Testis (tissue), 2 donors: ENCODE measurements around the gene IKBIP.

Experiments used
- CTCF ChIP-seq, 3 experiments: fragments of 450-650 bp in 2 of 3; fragments of 200-600 bp in 1 of 3; sonication (generic) in 1 of 3; IDR thresholded peaks; one replicate each; pipeline ENCODE4 v1.5.1; 2016 to 2019; ENCODE audit warnings: antibody characterized with exemption in 3 of 3, mild to moderate bottlenecking in 2 of 3, moderate library complexity in 1 of 3
- POLR2A ChIP-seq: fragments of 450-650 bp; IDR thresholded peaks from one replicate; pipeline ENCODE4 v1.6.1; 2017; ENCODE audit warnings: antibody characterized with exemption, mild to moderate bottlenecking, moderate library complexity

GRCh38 chr12:98679611-98680005 is 35.0 kb upstream of the IKBIP start:
- no peak for TF ChIP-seq POLR2A
- TF ChIP-seq CTCF (IDR thresholded peaks at IDR 0.05): no peak
